Suppressor macrophage (primary cell): ENCODE measurements around the gene IL3RA.
"Not testable (repeated sequence)": the region's sequence is repeated elsewhere in the genome, so short reads cannot be mapped to it uniquely, and the experiment has no call there.

ENCODE experiments used
- DNase-seq, 4 experiments: peaks; one replicate each; pipeline ENCODE4 v3.0.0-alpha.2; 2020 to 2022

IL3RA gene

GRCh38 chrX:1426321-1426720 lies 89.7 kb downstream of the IL3RA start:
- not testable (repeated sequence) for DNase-seq

- DNase-seq, result no peak
Measured at GRCh38 chrX:1427756-1428155, 91.2 kb downstream of the IL3RA start.

GRCh38 chrX:1430451-1430850 lies 93.9 kb downstream of the IL3RA start:
- DNase-seq, result no peak
